GM19455 (cell line): ENCODE data around the gene CYTH4.

Experiments
- ATAC-seq: cut with Tn5 transposase; IDR thresholded peaks from one replicate; pipeline ENCODE4 v1.9.1; 2021; ENCODE audit not compliant: unreplicated experiment

The CYTH4 gene

GRCh38 chr22:37308385-37309200 is 26.3 kb downstream of the CYTH4 start:
- no peak for ATAC-seq

GRCh38 chr22:37309211-37310074 is 27.1 kb downstream of the CYTH4 start:
- ATAC-seq = no peak

- no peak for ATAC-seq
These were observed 27.8 kb downstream of the CYTH4 start for GRCh38 chr22:37310075-37310606.

- no peak for ATAC-seq
These were observed 28.7 kb downstream of the CYTH4 start for GRCh38 chr22:37310815-37311595.

- no peak for ATAC-seq
These were observed 29.5 kb downstream of the CYTH4 start for GRCh38 chr22:37311761-37312312.

GRCh38 chr22:37312549-37313183 is 30.4 kb downstream of the CYTH4 start:
- ATAC-seq = no peak

- ATAC-seq = no peak
These were observed 31.3 kb downstream of the CYTH4 start for GRCh38 chr22:37313376-37314314.

GRCh38 chr22:37314315-37315074 is 32.2 kb downstream of the CYTH4 start:
- ATAC-seq = no peak

- no peak for ATAC-seq
These were observed 34.1 kb downstream of the CYTH4 start for GRCh38 chr22:37316405-37316804.

- no peak for ATAC-seq
These were observed 34.6 kb downstream of the CYTH4 start for GRCh38 chr22:37316875-37317371.

GRCh38 chr22:37317698-37318210 is 35.4 kb downstream of the CYTH4 start:
- no peak for ATAC-seq

GRCh38 chr22:37318364-37319109 is 36.2 kb downstream of the CYTH4 start:
- no peak for ATAC-seq

- no peak for ATAC-seq
These were observed 37.2 kb downstream of the CYTH4 start for GRCh38 chr22:37319469-37319868.

GRCh38 chr22:37320726-37321677 is 38.7 kb downstream of the CYTH4 start:
- ATAC-seq = no peak

- no peak for ATAC-seq
These were observed 42.2 kb downstream of the CYTH4 start for GRCh38 chr22:37324340-37325038.

- ATAC-seq = no peak
These were observed 42.7 kb downstream of the CYTH4 start for GRCh38 chr22:37325039-37325395.
